ENCODE measurements around the gene PAQR5. TPM values are rescaled to one million over a fixed set of nuclear protein-coding genes. Genes with fewer than 3 reads are reported as not detected.

PAQR5 gene
- total and polyA plus RNA-seq, 10 donors = 0.03 to 0.58 (median 0.27) TPM; not detected in 5

DNA sequence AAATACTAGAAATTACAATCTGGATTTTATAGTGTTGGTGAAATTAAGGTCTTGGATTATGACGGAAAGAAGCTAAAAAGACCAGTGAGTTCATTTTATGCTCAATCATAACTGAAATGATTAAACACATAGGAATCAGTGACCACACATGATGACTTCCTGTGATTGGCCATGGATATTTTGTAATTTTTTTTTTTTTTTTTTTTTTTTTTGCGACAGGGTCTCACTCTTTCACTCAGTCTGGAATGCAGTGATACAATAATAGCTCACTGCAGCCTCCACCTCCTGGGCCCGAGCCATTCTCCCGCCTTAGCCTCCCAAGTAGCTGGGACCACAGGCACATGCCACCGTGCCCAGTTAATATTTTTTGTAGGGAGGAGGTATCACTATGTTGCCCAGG, 47.4 kb downstream of the PAQR5 start:
- intact Hi-C loops (cut with DNase I; ENCODE audit: low total_unique reads) = no loop called here
- peaks cover 0 to 6% (median 0%) of the 10 kb centered on the region in 7 donors for H3K27me3 ChIP-seq (replicated peaks in 1 of 7)
- 83 to 92% (median 89%) methylated on average over 4 to 5 of the region's 5 CpGs for WGBS, 5 donors
- H3K4me1 ChIP-seq = no peaks in the 10 kb centered on the region
- DNase-seq = no peak
- H3K4me3 ChIP-seq = no peak overlapping the region
- H3K27ac ChIP-seq = no peak overlapping the region
- H3K36me3 ChIP-seq = no peaks in the 10 kb centered on the region
- TF ChIP-seq POLR2AphosphoS5 (IDR thresholded peaks at IDR 0.05) = no peak
- TF ChIP-seq, protein P1, sequence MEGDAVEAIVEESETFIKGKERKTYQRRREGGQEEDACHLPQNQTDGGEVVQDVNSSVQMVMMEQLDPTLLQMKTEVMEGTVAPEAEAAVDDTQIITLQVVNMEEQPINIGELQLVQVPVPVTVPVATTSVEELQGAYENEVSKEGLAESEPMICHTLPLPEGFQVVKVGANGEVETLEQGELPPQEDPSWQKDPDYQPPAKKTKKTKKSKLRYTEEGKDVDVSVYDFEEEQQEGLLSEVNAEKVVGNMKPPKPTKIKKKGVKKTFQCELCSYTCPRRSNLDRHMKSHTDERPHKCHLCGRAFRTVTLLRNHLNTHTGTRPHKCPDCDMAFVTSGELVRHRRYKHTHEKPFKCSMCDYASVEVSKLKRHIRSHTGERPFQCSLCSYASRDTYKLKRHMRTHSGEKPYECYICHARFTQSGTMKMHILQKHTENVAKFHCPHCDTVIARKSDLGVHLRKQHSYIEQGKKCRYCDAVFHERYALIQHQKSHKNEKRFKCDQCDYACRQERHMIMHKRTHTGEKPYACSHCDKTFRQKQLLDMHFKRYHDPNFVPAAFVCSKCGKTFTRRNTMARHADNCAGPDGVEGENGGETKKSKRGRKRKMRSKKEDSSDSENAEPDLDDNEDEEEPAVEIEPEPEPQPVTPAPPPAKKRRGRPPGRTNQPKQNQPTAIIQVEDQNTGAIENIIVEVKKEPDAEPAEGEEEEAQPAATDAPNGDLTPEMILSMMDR (IDR thresholded peaks at IDR 0.05 in 8 of 11, conservative IDR thresholded peaks at IDR 0.05 in 3 of 11) = no peak
- TF ChIP-seq POLR2A (IDR thresholded peaks at IDR 0.05) = no peak
- no peaks in the 10 kb centered on the region for H3K9me3 ChIP-seq

DNA sequence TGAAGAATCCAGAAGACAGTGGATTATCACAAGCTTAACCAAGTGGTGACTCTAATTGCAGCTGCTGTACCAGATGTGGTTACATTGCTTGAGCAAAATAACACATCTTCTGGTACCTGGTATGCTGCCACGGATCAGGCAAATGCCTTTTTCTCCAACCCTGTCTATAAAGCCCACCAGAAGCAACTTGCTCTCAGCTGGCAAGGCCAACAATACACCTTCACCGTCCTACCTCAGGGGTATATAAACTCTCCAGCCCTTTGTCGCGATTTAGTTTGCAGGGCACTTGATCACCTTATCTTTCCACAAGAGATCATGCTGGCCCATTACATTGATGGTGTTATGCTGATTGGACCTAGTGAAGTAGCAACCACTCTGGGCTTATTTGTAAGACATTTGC, 52.6 kb downstream of the PAQR5 start:
- no peaks in the 10 kb centered on the region for H3K4me1 ChIP-seq
- H3K4me3 ChIP-seq = no peak overlapping the region
- no peaks in the 10 kb centered on the region for H3K36me3 ChIP-seq
- no peak overlapping the region for H3K27ac ChIP-seq
- intact Hi-C loops (cut with DNase I; ENCODE audit: low total_unique reads) = no loop called here
- WGBS, 5 donors = 89 to 98% (median 92%) methylated on average over 4 of the region's 4 CpGs
- H3K27me3 ChIP-seq (replicated peaks in 1 of 7) = no peaks in the 10 kb centered on the region
- TF ChIP-seq POLR2AphosphoS5 (IDR thresholded peaks at IDR 0.05) (no peak), POLR2A (IDR thresholded peaks at IDR 0.05) (no peak)
- TF ChIP-seq, protein P1 (IDR thresholded peaks at IDR 0.05 in 8 of 11, conservative IDR thresholded peaks at IDR 0.05 in 3 of 11) = no peak
- no peaks in the 10 kb centered on the region for H3K9me3 ChIP-seq
- no peak for DNase-seq

DNA sequence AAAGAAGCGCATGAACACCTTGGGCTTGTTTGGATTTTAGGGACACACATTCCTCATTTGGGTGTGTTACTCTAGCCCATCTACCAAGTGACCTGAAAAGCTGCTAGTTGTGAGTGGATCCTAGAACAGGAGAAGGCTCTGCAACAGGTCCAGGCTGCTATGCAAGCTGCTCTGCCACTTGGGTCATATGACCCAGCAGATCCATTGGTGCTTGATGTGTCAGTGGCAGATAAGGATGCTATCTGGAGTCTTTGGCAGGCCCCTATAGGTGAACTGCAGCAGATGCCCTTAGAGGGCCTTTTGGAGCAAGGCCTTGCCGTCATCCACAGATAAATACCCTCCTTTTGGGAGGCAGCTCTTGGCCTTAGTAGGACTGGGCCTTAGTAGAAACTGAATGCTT, 53.2 kb downstream of the PAQR5 start:
- DNase-seq = no peak
- Histone ChIP-seq H3K4me3 (no peak overlapping the region), H3K36me3 (no peaks in the 10 kb centered on the region), H3K9me3 (no peaks in the 10 kb centered on the region), H3K4me1 (no peaks in the 10 kb centered on the region), H3K27ac (no peak overlapping the region), H3K27me3 (replicated peaks in 1 of 7) (peaks cover 0 to 4% (median 0%) of the 10 kb centered on the region in 7 donors)
- TF ChIP-seq POLR2AphosphoS5 (IDR thresholded peaks at IDR 0.05) (no peak), POLR2A (IDR thresholded peaks at IDR 0.05) (no peak)
- TF ChIP-seq, protein P1 (IDR thresholded peaks at IDR 0.05 in 8 of 11, conservative IDR thresholded peaks at IDR 0.05 in 3 of 11) = no peak
- 77 to 98% (median 95%) methylated on average over 2 of the region's 2 CpGs for WGBS, 5 donors
- intact Hi-C loops (cut with DNase I; ENCODE audit: low total_unique reads) = no loop called here

DNA sequence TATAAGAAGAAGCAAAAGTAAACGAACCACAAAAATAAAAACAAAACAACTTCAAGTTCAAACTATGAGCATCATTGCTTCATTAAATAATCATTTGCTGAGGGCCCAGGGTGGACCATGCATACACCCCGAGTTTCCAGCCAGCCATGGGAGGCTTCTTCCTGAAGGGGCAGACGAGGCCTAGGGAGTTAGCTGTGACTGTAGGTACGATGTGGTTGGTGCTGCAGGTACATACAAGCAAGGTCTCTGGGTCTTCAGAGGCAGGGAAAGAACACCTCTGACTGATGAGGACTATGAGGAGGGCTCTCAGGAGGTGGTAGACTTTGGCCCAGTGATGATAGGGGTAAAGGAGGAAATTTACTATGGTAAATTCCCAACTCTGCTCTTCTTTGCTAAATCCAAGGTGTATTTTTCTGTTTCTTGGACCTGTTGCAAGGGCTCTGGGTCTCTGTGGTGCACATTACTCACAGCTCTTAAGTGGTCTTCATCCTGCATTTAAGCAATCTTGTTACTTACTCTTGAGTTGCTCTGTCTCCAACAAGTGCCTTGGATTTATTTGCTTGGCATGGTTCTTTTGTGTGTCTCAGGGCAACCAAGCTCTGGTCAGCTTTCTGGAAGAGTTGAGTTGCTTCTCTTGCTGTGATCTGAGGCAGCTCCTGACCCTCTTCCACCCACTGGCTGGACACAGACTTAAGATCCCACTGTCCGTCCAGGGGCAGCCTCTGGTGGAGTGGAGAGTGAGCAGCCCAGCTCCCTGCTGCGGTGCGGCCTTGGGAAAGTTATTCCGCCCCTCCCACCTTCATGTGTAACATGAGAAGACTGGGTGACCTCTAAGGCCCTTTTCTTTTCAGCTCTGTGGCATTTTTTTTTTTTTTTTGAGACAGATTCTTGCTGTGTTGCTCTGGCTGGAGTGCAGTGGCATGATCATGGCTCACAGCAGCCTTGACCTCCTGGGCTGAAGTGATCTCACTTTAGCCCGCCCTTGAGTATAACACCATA, 59.4 kb downstream of the PAQR5 start:
- Histone ChIP-seq H3K27me3 (replicated peaks in 1 of 7) (peaks cover 0 to 7% (median 0%) of the 10 kb centered on the region in 7 donors), H3K4me3 (no peak overlapping the region), H3K27ac (no peak overlapping the region), H3K9me3 (no peaks in the 10 kb centered on the region), H3K36me3 (no peaks in the 10 kb centered on the region), H3K4me1 (peaks cover 0 to 3% (median 0%) of the 10 kb centered on the region in 6 donors)
- TF ChIP-seq POLR2A (IDR thresholded peaks at IDR 0.05) (no peak), POLR2AphosphoS5 (IDR thresholded peaks at IDR 0.05) (no peak)
- TF ChIP-seq, protein P1 (IDR thresholded peaks at IDR 0.05 in 8 of 11, conservative IDR thresholded peaks at IDR 0.05 in 3 of 11) = no peak
- intact Hi-C loops (cut with DNase I; ENCODE audit: low total_unique reads) = no loop called here
- DNase-seq = no peak
- WGBS, 5 donors = 70 to 75% (median 73%) methylated on average over 9 of the region's 9 CpGs
